DMS53 (cell line): Measurements from ENCODE around the gene CREBZF.
"Not testable (repeated sequence)": the region's sequence is repeated elsewhere in the genome, so short reads cannot be mapped to it uniquely, and the experiment has no call there.

Source experiments
- DNase-seq: peaks from one replicate; lab custom pipeline; 2025; lab: John Stamatoyannopoulos, UW

Gene CREBZF

DNA sequence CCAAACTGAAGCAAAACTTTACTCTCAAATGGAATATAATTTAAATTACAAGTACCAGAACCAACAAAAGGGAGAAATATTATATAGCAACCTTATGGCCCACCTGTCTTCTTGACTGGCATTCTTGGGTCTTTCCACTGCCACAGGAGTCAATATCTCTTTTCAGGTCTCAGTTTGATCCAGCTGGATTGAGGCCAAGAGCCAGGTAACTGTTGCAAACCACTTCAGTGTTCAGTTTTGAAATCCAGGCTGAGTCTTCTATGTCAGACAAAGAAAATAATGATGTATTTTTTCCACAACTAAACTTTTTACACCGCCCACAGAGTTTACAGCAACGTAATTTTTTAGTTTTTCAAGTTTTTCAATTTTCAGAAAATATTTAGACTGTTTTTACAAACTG lies 38.4 kb downstream of the CREBZF start:
- peak; percentile 23 for DNase-seq

DNA sequence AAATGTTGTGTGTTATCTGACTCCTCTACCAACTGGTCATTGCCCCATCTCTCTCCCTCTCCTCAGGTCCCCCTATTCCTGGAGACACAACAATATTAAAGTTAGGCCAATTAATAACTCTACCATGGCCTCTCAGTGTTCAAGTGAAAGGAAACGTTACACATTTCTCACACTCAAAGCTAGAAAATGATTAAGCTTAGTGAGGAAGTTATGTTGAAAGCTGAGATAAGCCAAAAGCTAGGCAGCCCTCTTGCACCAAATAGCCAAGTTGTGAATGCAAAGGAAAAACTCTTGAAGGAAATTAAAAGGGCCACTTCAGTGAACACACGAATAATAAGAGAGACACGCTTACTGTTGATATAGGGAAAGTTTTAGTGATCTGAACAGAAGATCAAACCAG lies 44.7 kb downstream of the CREBZF start:
- DNase-seq = no peak

DNA sequence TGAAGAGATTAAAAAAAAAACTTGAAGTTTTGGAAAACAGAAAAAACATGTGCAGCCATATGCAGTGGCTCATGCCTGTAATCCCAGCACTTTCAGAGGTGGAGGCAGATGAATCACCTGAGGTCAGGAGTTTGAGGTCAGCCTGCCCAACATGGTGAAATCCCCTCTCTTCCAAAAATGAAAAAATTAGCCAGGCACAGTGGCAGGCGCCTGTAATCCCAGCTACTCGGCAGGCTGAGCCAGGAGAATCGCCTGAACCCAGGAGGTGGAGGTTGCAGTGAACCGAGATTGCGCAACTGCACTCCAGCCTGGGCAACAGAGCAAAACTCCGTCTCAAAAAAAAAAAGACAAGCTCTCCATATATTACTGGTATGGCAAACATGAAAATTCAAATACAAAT lies 45.4 kb downstream of the CREBZF start:
- no peak for DNase-seq

DNA sequence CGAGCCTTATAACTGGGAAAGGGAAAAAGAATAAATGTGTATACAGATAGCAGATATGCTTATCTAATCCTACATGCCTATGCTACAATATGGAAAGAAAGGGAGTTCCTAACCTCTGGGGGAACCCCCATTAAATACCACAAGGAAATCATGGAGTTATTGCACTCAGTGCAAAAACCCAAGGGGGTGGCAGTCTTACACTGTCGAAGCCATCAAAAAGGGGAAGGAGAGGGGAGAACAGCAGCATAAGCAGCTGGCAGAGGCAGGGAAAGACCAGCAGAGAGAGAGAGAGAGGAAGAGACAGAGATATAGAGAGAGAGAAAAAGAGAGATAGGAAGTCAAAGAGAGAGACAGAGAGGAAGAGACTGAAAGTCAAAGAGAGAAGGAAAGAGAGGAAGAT lies 53.3 kb downstream of the CREBZF start:
- not testable (repeated sequence) for DNase-seq
